ENCODE data around the gene ABCG4.
A peak's percentile ranks its signal among the peaks of the same experiment; 100 is the strongest.
"Not testable (repeated sequence)": the region's sequence is repeated elsewhere in the genome, so short reads cannot be mapped to it uniquely, and the experiment has no call there.

ABCG4 gene

DNA sequence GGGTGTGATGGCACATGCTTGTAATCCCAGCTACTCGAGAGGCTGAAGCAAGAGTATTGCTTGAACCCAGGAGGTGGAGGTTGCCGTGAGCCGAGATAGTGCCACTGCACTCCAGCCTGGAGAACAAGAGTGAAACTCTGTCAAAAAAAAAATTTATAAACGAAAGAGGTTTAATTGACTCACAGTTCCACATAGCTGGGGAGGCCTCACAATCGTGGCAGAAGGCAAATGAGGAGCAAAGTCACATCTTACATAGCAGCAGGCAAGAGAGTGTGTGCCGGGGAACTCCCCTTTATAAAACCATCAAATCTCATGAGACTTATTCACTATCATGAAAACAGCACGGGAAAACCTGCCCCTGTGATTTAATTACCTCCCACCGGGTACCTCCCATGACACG is 35.5 kb downstream of the ABCG4 start:
- not testable (repeated sequence) for DNase-seq (ENCODE audit: low spot score)

- DNase-seq (ENCODE audit: low spot score), result no peak
Observed at GRCh38 chr11:119185981-119186634, 37.3 kb downstream of the ABCG4 start.

DNA sequence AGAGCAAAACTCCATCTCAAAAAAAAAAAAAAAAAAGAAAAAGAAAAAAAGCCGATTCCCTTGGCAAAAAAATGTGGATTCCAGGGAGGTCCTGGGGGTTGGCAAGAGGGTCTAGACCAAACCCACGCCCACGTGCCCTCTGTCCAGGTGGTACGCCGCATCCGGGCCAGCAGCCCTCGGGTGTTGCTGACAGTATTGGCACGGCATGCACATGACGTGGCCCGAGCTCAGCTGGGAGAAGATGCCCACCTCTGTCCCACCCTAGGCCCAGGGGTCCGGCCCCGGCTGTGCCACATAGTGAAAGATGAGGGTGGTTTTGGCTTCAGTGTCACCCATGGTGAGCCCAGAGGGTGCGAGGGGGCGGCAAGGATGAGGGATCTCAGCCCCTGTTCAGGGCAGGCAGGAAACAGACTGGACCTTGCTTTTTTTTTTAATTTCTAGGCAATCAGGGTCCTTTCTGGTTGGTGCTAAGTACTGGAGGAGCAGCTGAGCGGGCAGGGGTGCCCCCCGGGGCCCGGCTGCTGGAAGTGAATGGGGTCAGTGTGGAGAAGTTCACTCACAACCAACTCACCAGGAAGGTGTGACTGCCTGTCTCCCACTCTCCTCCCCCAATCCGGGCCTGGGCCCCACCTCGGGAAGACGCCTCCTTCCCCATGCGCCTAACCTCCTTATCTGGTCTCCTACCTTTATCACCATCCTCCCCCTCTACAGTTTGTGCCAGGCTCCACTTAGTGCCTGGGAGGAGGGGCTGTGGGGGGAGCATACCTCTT is 38.5 kb downstream of the ABCG4 start:
- no peak for DNase-seq (ENCODE audit: low spot score)

GRCh38 chr11:119188067-119188466 is 39.2 kb downstream of the ABCG4 start:
- DNase-seq (ENCODE audit: low spot score), result no peak

- no peak for DNase-seq (ENCODE audit: low spot score)
Observed at GRCh38 chr11:119188887-119189286, 40.0 kb downstream of the ABCG4 start.

DNA sequence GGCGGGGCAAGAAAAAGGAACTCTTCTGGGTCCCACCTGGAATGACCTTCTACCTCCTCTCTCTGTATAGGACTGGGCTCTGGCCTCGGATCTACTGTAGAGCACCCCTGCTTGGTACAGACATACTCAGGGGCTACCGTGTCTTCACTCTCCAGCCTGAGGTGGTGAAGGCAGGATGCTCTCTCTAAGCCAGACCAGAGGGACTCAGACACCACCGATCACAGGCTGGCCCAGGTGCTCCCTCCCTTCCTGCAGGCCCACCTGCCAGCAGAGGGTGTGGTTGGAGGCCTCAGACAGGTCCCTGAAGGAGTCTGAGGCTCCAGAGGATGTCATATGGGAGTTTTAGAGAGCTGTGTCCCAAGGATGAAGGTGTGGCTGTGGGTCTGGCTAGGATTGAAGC is 40.5 kb downstream of the ABCG4 start:
- DNase-seq (ENCODE audit: low spot score), result no peak

- no peak for DNase-seq (ENCODE audit: low spot score)
Observed at GRCh38 chr11:119190531-119190930, 41.7 kb downstream of the ABCG4 start.

GRCh38 chr11:119191265-119191664 is 42.4 kb downstream of the ABCG4 start:
- DNase-seq (ENCODE audit: low spot score), result not testable (repeated sequence)

DNA sequence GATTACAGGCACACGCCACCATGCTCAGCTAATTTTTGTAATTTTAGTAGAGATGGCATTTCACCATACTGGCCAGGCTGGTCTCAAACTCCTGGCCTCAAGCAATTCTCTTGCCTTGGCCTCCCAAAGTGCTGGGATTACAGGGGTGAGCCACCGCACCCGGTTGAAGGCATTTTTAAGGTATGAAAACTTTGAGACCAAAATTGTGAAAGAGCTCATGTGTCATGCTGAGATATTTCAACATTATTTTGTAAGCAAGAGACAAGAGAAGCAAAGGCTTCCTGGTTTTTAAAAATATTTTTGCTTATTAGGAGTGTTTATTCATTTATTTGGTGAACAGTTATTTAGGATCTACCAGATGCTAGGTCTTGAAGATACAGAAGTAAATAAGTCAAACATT is 43.3 kb downstream of the ABCG4 start:
- no peak for DNase-seq (ENCODE audit: low spot score)

DNA sequence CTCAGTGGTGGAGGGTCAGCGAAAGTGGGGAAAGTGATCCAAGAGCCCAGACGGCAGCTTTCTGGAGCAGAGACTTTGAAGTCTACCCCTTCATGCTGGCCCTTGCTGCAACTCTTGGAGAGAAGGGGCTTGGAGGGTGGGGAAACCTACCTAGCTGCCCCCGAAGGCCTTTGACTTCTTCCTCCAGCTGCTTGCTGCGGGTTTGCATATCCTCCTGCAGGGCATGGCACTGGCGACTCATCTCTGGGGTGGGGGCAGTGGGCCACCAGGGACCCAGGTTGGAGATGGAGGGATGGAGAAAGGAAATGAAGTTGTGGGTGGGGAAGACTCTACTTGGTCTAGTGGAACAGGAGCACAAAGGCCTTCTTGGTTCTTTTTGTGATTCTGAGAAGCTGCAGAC is 44.1 kb downstream of the ABCG4 start:
- no peak for DNase-seq (ENCODE audit: low spot score)

DNA sequence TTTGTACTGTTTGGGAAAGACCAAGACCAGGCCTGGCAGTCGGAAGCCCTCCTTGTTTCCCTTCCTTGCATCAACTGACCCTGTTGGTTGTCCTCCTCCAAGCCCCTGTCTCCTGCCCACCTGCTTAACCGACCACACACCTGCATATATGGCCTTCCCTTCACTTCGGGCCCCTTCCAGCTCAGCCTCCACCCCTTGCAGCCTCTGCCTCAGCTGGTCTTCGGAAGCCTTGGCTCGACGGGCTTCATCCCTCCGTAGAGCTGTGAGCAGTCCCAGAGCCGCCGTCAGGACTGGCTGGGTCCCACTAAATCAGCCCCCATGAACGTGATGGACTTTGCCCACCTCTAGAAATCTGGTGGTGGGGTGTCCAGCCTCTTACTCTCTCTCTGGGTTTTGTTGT is 44.8 kb downstream of the ABCG4 start:
- DNase-seq (ENCODE audit: low spot score), result no peak

- no peak for DNase-seq (ENCODE audit: low spot score)
Observed at GRCh38 chr11:119194811-119195440, 46.1 kb downstream of the ABCG4 start.

DNA sequence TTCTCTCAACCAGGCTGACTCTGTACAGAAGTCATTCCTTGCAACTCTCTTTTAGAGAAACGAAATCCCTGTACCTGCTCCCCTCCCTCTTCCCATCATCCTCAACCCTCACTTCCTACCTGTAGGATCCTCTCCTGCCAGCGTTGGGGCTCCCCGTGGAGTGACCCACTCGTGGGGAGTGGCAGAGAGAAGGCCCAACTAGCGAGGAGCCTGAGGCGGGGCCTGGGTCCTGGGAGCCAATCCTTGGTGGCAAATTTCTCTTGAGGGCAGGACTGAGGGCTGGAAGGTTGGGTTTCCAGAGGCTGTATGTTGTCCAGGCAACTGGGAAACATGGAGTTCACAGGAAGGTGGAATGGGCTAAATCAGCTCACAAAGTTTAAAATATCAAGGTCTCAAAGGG is 46.8 kb downstream of the ABCG4 start:
- DNase-seq (ENCODE audit: low spot score), result peak; percentile 90

GRCh38 chr11:119196833-119197483 is 48.1 kb downstream of the ABCG4 start:
- peak; percentile 83 for DNase-seq (ENCODE audit: low spot score)

DNA sequence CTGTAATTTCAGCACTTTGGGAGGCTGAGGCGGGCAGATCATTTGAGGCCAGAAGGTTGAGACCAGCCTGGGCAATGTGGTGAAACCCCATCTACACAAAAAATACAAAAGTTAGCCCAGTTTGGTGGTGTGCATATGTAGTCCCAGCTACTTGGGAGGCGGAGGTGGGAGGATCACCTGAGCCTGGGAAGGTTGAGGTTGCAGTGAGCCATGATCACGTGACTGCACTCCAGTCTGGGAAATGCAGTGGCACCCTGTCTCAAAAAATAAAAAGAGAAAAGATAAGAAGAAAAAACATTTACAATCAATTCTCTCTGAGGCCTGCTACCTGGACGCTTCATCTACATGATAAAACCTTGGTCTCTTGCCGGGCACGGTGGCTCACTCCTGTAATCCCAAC is 50.1 kb downstream of the ABCG4 start:
- no peak for DNase-seq (ENCODE audit: low spot score)

DNA sequence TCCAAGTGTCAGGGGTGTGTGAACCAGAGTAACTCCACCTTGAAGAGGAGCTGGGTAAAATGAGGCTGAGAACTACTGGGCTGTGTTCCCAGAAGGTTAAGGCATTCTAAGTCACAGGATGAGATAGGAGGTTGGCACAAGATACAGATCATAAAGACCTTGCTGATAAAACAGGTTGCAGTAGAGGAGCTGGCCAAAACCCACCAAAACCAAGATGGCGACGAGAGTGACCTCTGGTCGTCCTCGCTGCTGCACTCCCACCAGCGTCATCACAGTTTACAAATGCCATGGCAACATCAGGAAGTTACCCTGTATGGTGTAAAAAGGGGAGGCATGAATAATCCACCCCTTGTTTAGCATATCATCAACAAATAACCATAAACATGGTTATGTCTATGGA is 52.4 kb downstream of the ABCG4 start:
- DNase-seq (ENCODE audit: low spot score), result not testable (repeated sequence)

- DNase-seq (ENCODE audit: low spot score), result no peak
Observed at GRCh38 chr11:119202554-119202953, 53.7 kb downstream of the ABCG4 start.

DNA sequence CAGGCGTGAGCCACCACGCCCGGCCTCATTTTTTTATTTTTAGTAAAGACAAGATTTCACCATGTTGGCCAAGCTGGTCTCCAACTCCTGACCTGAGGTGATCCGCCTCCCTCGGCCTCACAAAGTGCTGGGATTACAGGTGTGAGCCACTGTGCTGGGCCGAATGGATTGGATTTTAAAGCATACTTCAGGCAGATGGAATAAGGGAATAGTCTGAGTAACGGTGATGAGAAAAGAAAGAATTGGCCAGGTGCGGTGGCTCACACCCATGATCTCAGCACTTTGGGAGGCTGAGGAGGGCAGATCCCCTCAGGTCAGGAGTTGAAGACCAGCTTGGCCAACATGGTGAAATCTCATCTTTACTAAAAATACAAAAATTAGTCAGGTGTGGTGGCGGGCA is 55.2 kb downstream of the ABCG4 start:
- no peak for DNase-seq (ENCODE audit: low spot score)

GRCh38 chr11:119205080-119205479 is 56.2 kb downstream of the ABCG4 start:
- no peak for DNase-seq (ENCODE audit: low spot score)

GRCh38 chr11:119205574-119206510 is 57.0 kb downstream of the ABCG4 start, which contains the start of gene CBL:
CBL (plus strand) TSS chr11:119206339; CDS start chr11:119206418, 79 bp downstream.
- peak; percentile 98 for DNase-seq (ENCODE audit: low spot score)
